Chondrocyte (in vitro differentiated cells): ENCODE data around the gene SPDYC. TPM values are rescaled to one million over a fixed set of nuclear protein-coding genes. Genes with fewer than 3 reads are reported as not detected.

Source experiments
- DNase-seq: peaks from one replicate; pipeline ENCODE4 v3.0.0; 2021; ENCODE audit warnings: mixed read lengths, low spot score
- H3K27ac Mint-ChIP-seq: one replicate; pipeline ENCODE4 v1.8.0; 2021; ENCODE audit warnings: mild to moderate bottlenecking, moderate library complexity, mixed read lengths; ENCODE audit not compliant: unreplicated experiment
- H3K27me3 Mint-ChIP-seq: 2 replicates; pipeline ENCODE4 v1.8.0; 2021; ENCODE audit warnings: low read depth, mixed read lengths
- H3K36me3 Mint-ChIP-seq: 2 replicates; pipeline ENCODE4 v1.8.0; 2021; ENCODE audit warnings: low read depth, mixed read lengths
- H3K4me1 Mint-ChIP-seq: 2 replicates; pipeline ENCODE4 v1.8.0; 2021; ENCODE audit warnings: low read depth, mild to moderate bottlenecking, mixed read lengths
- H3K4me3 Mint-ChIP-seq: one replicate; pipeline ENCODE4 v1.8.0; 2021; ENCODE audit warnings: mild to moderate bottlenecking, moderate library complexity, mixed read lengths; ENCODE audit not compliant: unreplicated experiment
- H3K9me3 Mint-ChIP-seq: 2 replicates; pipeline ENCODE4 v1.8.0; 2021; ENCODE audit warnings: low read depth, mixed read lengths
- total RNA-seq: library from RNA; stranded (reverse); gene quantifications from 3 replicates; pipeline ENCODE4 v1.2.1, GENCODE V29; 2021
- TF ChIP-seq, protein P1 (sequence below): fragments of 200-600 bp; sonication (generic); IDR thresholded peaks from 2 replicates; pipeline ENCODE4 v1.5.0; 2021; ENCODE audit warnings: antibody characterized with exemption, mild to moderate bottlenecking, moderate library complexity

Gene SPDYC
- total RNA-seq, 1 donor from 2014 or later = not detected

DNA sequence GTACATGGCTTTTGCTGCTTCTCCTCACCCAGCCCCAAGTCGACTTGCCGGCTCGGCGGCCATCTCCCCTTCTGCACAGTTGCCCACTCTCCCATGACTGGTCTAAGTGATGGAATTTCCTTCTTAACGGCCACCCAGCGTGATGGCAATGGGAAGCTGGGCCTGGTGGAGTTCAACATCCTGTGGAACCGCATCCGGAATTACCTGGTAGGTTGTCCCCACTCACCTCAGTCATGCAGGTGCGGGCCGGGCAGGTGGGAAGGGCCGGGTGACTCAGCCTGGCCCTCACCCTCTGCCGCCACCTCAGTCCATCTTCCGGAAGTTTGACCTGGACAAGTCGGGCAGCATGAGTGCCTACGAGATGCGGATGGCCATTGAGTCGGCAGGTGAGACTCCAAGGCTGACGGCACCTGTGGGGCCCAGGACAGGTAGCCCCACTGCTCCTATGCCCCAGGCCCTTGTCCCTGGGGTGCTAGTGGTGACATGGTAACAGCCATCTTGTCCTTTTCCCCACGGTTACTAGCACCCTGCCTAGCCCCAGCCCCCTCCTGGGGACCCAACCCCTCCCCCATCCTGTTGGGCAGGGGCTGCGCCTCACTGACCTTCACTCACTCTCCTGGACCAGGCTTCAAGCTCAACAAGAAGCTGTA, 39.8 kb downstream of the SPDYC start:
- H3K27me3 Mint-ChIP-seq = no peaks in the 10 kb centered on the region
- no peaks in the 10 kb centered on the region for H3K4me1 Mint-ChIP-seq
- peak; percentile 82 for DNase-seq
- no peaks in the 10 kb centered on the region for H3K9me3 Mint-ChIP-seq
- TF ChIP-seq, protein P1, sequence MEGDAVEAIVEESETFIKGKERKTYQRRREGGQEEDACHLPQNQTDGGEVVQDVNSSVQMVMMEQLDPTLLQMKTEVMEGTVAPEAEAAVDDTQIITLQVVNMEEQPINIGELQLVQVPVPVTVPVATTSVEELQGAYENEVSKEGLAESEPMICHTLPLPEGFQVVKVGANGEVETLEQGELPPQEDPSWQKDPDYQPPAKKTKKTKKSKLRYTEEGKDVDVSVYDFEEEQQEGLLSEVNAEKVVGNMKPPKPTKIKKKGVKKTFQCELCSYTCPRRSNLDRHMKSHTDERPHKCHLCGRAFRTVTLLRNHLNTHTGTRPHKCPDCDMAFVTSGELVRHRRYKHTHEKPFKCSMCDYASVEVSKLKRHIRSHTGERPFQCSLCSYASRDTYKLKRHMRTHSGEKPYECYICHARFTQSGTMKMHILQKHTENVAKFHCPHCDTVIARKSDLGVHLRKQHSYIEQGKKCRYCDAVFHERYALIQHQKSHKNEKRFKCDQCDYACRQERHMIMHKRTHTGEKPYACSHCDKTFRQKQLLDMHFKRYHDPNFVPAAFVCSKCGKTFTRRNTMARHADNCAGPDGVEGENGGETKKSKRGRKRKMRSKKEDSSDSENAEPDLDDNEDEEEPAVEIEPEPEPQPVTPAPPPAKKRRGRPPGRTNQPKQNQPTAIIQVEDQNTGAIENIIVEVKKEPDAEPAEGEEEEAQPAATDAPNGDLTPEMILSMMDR = no peak
- H3K36me3 Mint-ChIP-seq = peaks cover 32% of the 10 kb centered on the region
- H3K4me3 Mint-ChIP-seq = no peak overlapping the region
- no peak overlapping the region for H3K27ac Mint-ChIP-seq

DNA sequence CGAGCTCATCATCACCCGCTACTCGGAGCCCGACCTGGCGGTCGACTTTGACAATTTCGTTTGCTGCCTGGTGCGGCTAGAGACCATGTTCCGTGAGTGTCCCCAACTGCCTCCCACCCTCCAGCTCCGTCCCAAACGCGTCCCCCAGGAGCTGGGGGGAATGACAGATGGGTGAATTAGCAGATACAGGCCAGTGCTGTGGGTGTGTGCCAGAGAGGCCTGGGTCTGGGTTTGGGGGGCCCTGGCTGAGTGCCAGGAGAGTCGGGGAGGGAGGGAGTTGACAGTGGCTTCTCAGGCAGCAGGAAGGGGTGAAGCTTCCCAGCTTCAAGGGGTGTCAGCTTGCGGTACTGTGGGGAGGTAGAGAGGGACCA, 40.3 kb downstream of the SPDYC start:
- DNase-seq = no peak
- Mint-ChIP-seq H3K36me3 (peaks cover 31% of the 10 kb centered on the region), H3K4me1 (no peaks in the 10 kb centered on the region), H3K27ac (no peak overlapping the region), H3K4me3 (no peak overlapping the region), H3K27me3 (no peaks in the 10 kb centered on the region), H3K9me3 (no peaks in the 10 kb centered on the region)
- TF ChIP-seq, protein P1 = no peak

DNA sequence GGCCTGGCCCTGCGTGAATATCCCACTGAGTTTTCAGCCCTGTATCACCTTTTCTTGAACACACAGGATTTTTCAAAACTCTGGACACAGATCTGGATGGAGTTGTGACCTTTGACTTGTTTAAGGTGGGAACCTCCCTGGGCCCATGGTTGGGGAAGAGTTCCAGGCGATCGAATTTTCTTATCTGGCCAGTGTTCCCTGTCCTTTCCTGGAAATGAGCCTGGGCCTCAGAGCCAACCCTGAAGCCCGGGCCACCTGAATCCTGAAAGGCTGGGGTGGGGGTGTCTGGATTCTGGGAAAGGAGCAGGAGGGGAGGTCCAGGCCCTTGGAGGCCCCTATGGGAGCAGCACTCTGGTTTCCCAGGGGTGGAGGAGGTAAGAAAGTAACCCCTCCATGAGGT, 40.7 kb downstream of the SPDYC start:
- TF ChIP-seq, protein P1 = no peak
- H3K27me3 Mint-ChIP-seq = no peaks in the 10 kb centered on the region
- H3K9me3 Mint-ChIP-seq = no peaks in the 10 kb centered on the region
- no peak overlapping the region for H3K27ac Mint-ChIP-seq
- peaks cover 27% of the 10 kb centered on the region for H3K36me3 Mint-ChIP-seq
- H3K4me1 Mint-ChIP-seq = no peaks in the 10 kb centered on the region
- no peak for DNase-seq
- no peak overlapping the region for H3K4me3 Mint-ChIP-seq

DNA sequence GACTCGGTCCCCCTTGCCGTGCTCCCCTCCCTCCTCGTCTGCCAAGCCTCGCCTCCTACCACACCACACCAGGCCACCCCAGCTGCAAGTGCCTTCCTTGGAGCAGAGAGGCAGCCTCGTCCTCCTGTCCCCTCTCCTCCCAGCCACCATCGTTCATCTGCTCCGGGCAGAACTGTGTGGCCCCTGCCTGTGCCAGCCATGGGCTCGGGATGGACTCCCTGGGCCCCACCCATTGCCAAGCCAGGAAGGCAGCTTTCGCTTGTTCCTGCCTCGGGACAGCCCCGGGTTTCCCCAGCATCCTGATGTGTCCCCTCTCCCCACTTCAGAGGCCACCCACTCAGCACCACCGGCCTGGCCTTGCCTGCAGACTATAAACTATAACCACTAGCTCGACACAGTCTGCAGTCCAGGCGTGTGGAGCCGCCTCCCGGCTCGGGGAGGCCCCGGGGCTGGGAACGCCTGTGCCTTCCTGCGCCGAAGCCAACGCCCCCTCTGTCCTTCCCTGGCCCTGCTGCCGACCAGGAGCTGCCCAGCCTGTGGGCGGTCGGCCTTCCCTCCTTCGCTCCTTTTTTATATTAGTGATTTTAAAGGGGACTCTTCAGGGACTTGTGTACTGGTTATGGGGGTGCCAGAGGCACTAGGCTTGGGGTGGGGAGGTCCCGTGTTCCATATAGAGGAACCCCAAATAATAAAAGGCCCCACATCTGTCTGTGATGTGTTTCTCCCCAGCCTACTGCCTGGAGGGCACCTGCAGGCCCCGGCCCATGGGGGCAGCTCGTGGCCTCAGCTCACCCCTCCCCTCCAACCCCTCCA, 41.5 kb downstream of the SPDYC start:
- DNase-seq = no peak
- Mint-ChIP-seq H3K9me3 (no peaks in the 10 kb centered on the region), H3K4me1 (no peaks in the 10 kb centered on the region), H3K27ac (no peak overlapping the region), H3K27me3 (no peaks in the 10 kb centered on the region), H3K36me3 (peaks cover 26% of the 10 kb centered on the region), H3K4me3 (no peak overlapping the region)
- TF ChIP-seq, protein P1 = no peak

DNA sequence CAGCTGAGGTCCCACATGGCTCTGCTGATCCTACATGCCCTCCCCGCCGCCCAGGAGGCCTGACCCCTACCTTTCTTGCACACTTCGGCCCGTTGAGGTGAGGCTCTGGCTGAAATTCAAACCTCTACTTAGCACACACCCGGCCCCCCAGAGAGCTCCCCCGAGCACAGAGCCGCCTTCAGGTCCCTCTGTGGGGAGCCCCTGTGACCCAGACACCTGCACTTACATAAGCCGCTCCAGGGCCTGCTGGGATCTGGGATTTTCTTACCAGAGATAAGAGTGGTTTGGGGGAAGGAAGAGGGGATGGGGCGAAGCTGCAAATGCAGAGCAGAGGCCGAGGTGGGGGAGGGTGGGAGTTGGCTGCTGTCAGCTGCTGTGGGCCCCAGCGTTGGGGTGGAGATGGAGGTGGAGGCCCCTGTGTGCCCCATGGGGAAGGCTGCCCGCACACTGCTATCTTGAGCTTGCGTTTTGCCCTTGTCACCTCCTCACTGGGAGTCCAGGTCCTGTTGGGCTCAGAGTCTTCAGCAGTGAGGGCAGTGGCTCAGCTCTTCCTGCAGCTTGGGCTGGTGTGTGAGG, 42.3 kb downstream of the SPDYC start:
- Mint-ChIP-seq H3K27me3 (no peaks in the 10 kb centered on the region), H3K9me3 (no peaks in the 10 kb centered on the region), H3K27ac (no peak overlapping the region), H3K4me1 (no peaks in the 10 kb centered on the region), H3K36me3 (peaks cover 22% of the 10 kb centered on the region), H3K4me3 (no peak overlapping the region)
- no peak for DNase-seq
- TF ChIP-seq, protein P1 = no peak
